Heart right ventricle (tissue), 16 donors: ENCODE results near the gene PLA2G12A. TPM values are rescaled to one million over a fixed set of nuclear protein-coding genes. Genes with fewer than 3 reads are reported as not detected.
A peak's percentile ranks its signal among the peaks of the same experiment; 100 is the strongest.

Experiments used
- ATAC-seq, 8 donors: fragments of 200-7000 bp; cut with Tn5 transposase; one replicate each; pipeline ENCODE4 v1.9.1; 2020; ENCODE audit warnings: mild to moderate bottlenecking in 8 of 8, moderate library complexity in 8 of 8, moderate number of reproducible peaks in 1 of 8
- DNase-seq, 2 donors: peaks; one replicate each; pipeline ENCODE4 v3.0.0-alpha.2; 2020
- H3K27ac ChIP-seq, 10 donors: fragments of 200-600 bp; sonication (generic) in 2 of 10; one replicate each; pipeline versions ENCODE4 v1.5.0 to v1.8.0; 2020 to 2022; ENCODE audit warnings: mild to moderate bottlenecking in 3 of 10
- H3K27me3 ChIP-seq, 7 donors: fragments of 200-600 bp; one replicate each; pipeline ENCODE4 v1.8.0; 2021 to 2022; ENCODE audit warnings: mild to moderate bottlenecking in 2 of 7
- H3K36me3 ChIP-seq, 9 donors: fragments of 200-600 bp; sonication (generic) in 1 of 9; one replicate each; pipeline versions ENCODE4 v1.5.0 to v1.8.0; 2020 to 2022; ENCODE audit warnings: mild to moderate bottlenecking in 2 of 9
- H3K4me1 ChIP-seq, 9 donors: fragments of 200-600 bp; sonication (generic) in 1 of 9; one replicate each; pipeline versions ENCODE4 v1.5.0 to v1.8.0; 2020 to 2022; ENCODE audit warnings: mild to moderate bottlenecking in 4 of 9
- H3K4me3 ChIP-seq, 10 donors: fragments of 200-600 bp; sonication (generic) in 2 of 10; one replicate each; pipeline versions ENCODE4 v1.5.0 to v1.8.0; 2020 to 2022; ENCODE audit warnings: mild to moderate bottlenecking in 7 of 10, moderate library complexity in 2 of 10
- H3K9me3 ChIP-seq, 11 donors: fragments of 200-600 bp in 10 of 11; sonication (generic) in 2 of 11; one replicate each; pipeline versions ENCODE4 v1.5.0 to v1.8.0; 2013 to 2022; ENCODE audit warnings: mild to moderate bottlenecking in 2 of 11, control low read depth in 1 of 11, moderate library complexity in 1 of 11
- CTCF ChIP-seq, 9 donors: fragments of 200-600 bp; sonication (generic) in 2 of 9; IDR thresholded peaks; one replicate each; pipeline versions ENCODE4 v1.5.0 to v1.8.0; 2021 to 2022; ENCODE audit warnings: antibody characterized with exemption in 9 of 9, mild to moderate bottlenecking in 5 of 9, moderate library complexity in 1 of 9
- WGBS, 2 donors: extraction: QIAGEN DNeasy Blood & Tissue Kit; methylation state at CpG; one replicate each; pipeline ENCODE4 v1.1.7; 2013; ENCODE audit warnings: inconsistent platforms in 1 of 2; 5-methylcytosine and 5-hydroxymethylcytosine counted together
- intact Hi-C, 10 donors: fragments of 100-400 bp; cut with DNase I; formaldehyde crosslinking; loops; one replicate each; pipeline versions ENCODE4 v1.11.1 to v1.14.2; 2022
- polyA plus RNA-seq, 2 donors: library from polyadenylated mRNA; stranded (reverse); fragments of 200-250 nt; gene quantifications; one replicate each; pipeline ENCODE4 v1.2.3, GENCODE V29; 2013
- total RNA-seq, 10 donors: library from RNA; stranded (reverse); fragmentation: NEBNext Ultra II Directional in 3 of 10; extraction: Animal tissue kit (Norgen Biotek cat#: 25700) in 3 of 10; gene quantifications; one replicate each; pipeline versions ENCODE4 v1.2.1 to v1.2.4, GENCODE V29; 2021 to 2023
- donor health status: Arrhythmogenic right ventricular cardiomyopathy.
- donor health status: ischemic (EF 13 %, LVEDD 7.1; RV severe dilation, severe dysfunction).
- donor health status: healthy with polysubstance abuse.
- donor health status: DM: no; HTN: yes; CAD: no.
- donor health status: DM: no; HTN: no; CAD: no.
- donor health status: ischemic (EF 25% LVEDD 6.9; RV normal size, moderate dysfunction).
- donor health status: ischemic (EF 25% LVEDD 5.7; RV mildly dilated, moderate dysfunction).
- donor health status: healthy.
- donor health status: DM: yes; HTN: yes; CAD: no.
- donor health status: Ischemic cardiomyopathy.
- donor health status: ischemic (EF 35%, LVEDD 5.7; RV mildly dilated, moderate dysfunction).
- donor health status: nonischemic (EF 11% LVEDD 7.7; RV severe dilation, severe dysfunction).
- donor health status: DM: yes; HTN: yes; CAD: no.
- donor health status: PGD.
- donor health status: ischemic (EF 29% LVEDD 5.4; RV normal size, mild dysfunction).
- donor health status: nonischemic (EF 23%, LVEDD 6.1; RV moderate dilation, normal function).

PLA2G12A gene
- total and polyA plus RNA-seq, 12 donors: 14.3 to 100 (median 47.3) TPM

GRCh38 chr4:109729117-109729717 lies 653 bp downstream of the PLA2G12A start:
- no peaks in the 10 kb centered on the region for H3K9me3 ChIP-seq
- peaks cover 0 to 4% (median 0%) of the 10 kb centered on the region in 9 donors for H3K36me3 ChIP-seq
- peaks cover 0 to 24% (median 14%) of the 10 kb centered on the region in 9 donors for H3K4me1 ChIP-seq
- WGBS, 2 donors: 2 to 3% methylated on average over 25 of the region's 25 CpGs
- intact Hi-C loops: loop anchor here in 1 of 10 donors (10.0 kb wide), 1 partner anchor 294 kb away; the partner anchor contains the start of gene SEC24B
- ATAC-seq (peak in 7 of 8 donors; percentile 13 to 54 (median 18)), DNase-seq (peak in 1 of 2 donors; percentile 4)
- no peak for TF ChIP-seq CTCF (IDR thresholded peaks at IDR 0.05)
- H3K27ac ChIP-seq: peak overlapping the region in 9 of 10 donors; percentile 70 to 92 (median 83)
- peak overlapping the region; percentile 72 to 100 (median 92) for H3K4me3 ChIP-seq
- no peaks in the 10 kb centered on the region for H3K27me3 ChIP-seq

- DNase-seq: no peak
- WGBS, 2 donors: 84 to 87% methylated on average over 6 of the region's 6 CpGs
- intact Hi-C loops: loop anchor here in 1 of 10 donors (10.0 kb wide), 1 partner anchor 294 kb away; the partner anchor contains the start of gene SEC24B
- no peak for TF ChIP-seq CTCF (IDR thresholded peaks at IDR 0.05)
- H3K36me3 ChIP-seq: peaks cover 0 to 4% (median 0%) of the 10 kb centered on the region in 9 donors
- no peak for ATAC-seq
- H3K27ac ChIP-seq: no peak overlapping the region
- H3K9me3 ChIP-seq: no peaks in the 10 kb centered on the region
- H3K4me3 ChIP-seq: peak overlapping the region in 5 of 10 donors; percentile 72 to 100 (median 97)
- H3K4me1 ChIP-seq: peaks cover 0 to 24% (median 14%) of the 10 kb centered on the region in 9 donors
- no peaks in the 10 kb centered on the region for H3K27me3 ChIP-seq
Observed at GRCh38 chr4:109728385-109728784, 1.5 kb downstream of the PLA2G12A start.

GRCh38 chr4:109723110-109723509 lies 6.8 kb downstream of the PLA2G12A start:
- intact Hi-C loops: loop anchor here in 2 of 10 donors (5.0 to 10.0 kb wide), 2 partner anchors 288 to 886 kb away; partner anchors contain the start of gene SEC24B (in 1 of the 2)
- no peaks in the 10 kb centered on the region for H3K27me3 ChIP-seq
- H3K27ac ChIP-seq: no peak overlapping the region
- no peak for DNase-seq
- H3K9me3 ChIP-seq: no peaks in the 10 kb centered on the region
- H3K4me3 ChIP-seq: no peak overlapping the region
- TF ChIP-seq CTCF (IDR thresholded peaks at IDR 0.05): no peak
- peaks cover 0 to 4% (median 0%) of the 10 kb centered on the region in 9 donors for H3K36me3 ChIP-seq
- ATAC-seq: no peak
- 93 to 97% methylated on average over 2 of the region's 2 CpGs for WGBS, 2 donors
- peaks cover 0 to 3% (median 2%) of the 10 kb centered on the region in 9 donors for H3K4me1 ChIP-seq

GRCh38 chr4:109722357-109722756 lies 7.5 kb downstream of the PLA2G12A start:
- no peaks in the 10 kb centered on the region for H3K9me3 ChIP-seq
- TF ChIP-seq CTCF (IDR thresholded peaks at IDR 0.05): no peak
- H3K4me3 ChIP-seq: no peak overlapping the region
- H3K4me1 ChIP-seq: no peaks in the 10 kb centered on the region
- intact Hi-C loops: loop anchor here in 2 of 10 donors (5.0 to 10.0 kb wide), 2 partner anchors 288 to 885 kb away; partner anchors contain the start of gene SEC24B (in 1 of the 2)
- ATAC-seq (no peak), DNase-seq (no peak)
- peaks cover 0 to 4% (median 2%) of the 10 kb centered on the region in 9 donors for H3K36me3 ChIP-seq
- no peak overlapping the region for H3K27ac ChIP-seq
- no peaks in the 10 kb centered on the region for H3K27me3 ChIP-seq
